ENCODE measurements around the gene KRT3. TPM values are rescaled to one million over a fixed set of nuclear protein-coding genes. Genes with fewer than 3 reads are reported as not detected.

KRT3 gene
- total RNA-seq, 1 experiment from 2014 or later, result not detected

DNA sequence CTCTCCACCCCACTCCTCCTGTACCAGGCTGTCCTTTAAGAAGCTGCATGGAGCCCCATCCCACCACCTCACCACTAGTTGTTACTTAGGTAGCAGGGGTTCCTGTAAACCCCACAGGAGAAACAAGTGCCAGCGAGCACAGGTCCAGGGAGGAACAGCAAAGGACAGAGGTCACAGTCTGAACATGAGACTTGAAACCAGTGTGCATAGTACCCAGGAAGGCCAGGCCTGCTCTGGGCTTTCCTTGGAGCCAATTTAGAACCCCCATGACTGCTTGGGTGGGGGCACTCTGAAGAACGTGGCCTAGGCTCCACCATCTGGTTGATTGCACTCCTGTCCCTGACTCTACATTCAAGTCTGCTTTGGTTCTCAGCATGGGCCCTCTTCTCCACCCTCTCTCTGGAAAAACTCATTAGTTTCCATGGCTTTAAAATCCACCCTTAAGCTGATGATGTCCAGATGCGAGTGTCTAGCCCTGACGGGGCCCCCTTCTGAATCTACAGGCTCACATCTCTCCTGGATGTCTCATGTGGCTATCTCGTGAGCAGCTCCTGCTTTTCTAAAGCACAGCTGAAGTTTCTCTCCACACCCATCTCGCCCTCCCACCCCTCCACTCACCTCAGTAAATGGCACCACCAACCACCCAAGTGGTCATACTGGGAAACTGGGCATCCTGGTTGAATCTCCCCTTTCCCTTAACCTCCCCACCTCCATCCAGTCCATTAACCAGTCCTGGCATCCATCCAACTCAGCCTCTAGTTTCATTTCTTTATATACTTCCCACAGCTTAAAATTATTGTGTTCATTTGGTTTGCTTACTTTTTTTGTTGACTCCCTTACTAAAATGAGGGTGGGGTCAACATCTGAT is 8.4 kb downstream of the KRT3 start:
- ChIA-PET POLR2A (interaction anchor here (1.0 kb wide), 1 partner anchor 218 kb away, joined by 3 read pairs; the partner anchor contains the start of gene EIF4B), CTCF (interaction anchor here (1.0 to 5.8 kb wide), 4 partner anchors 83 to 193 kb away, joined by 3 to 25 read pairs (median 4); no protein-coding TSS in a partner anchor)
- Mint-ChIP-seq H3K27ac (no peak overlapping the region), H3K4me3 (no peak overlapping the region), H3K36me3 (no peaks in the 10 kb centered on the region), H3K4me1 (peaks cover 7% of the 10 kb centered on the region), H3K9me3 (peaks cover 7% of the 10 kb centered on the region), H3K27me3 (ENCODE audit: low read depth) (peaks cover 14% of the 10 kb centered on the region)
- no peak for DNase-seq (ENCODE audit: low spot score)
- TF ChIP-seq CBFB (CRISPR knock-in tag; IDR thresholded peaks at IDR 0.05; ENCODE audit: low read depth) (no peak), FOXJ3 (CRISPR knock-in tag; IDR thresholded peaks at IDR 0.05; ENCODE audit: borderline replicate concordance) (no peak), IRF1 (CRISPR knock-in tag; IDR thresholded peaks at IDR 0.05) (no peak), FOXP1 (CRISPR knock-in tag; IDR thresholded peaks at IDR 0.05; ENCODE audit: borderline replicate concordance) (no peak), AR (CRISPR knock-in tag; IDR thresholded peaks at IDR 0.05) (no peak), TEAD4 (CRISPR knock-in tag; IDR thresholded peaks at IDR 0.05) (no peak), AFF4 (CRISPR knock-in tag; IDR thresholded peaks at IDR 0.05; ENCODE audit: borderline replicate concordance) (no peak), ZNF416 (CRISPR knock-in tag; IDR thresholded peaks at IDR 0.05) (no peak), FOXK1 (CRISPR knock-in tag; IDR thresholded peaks at IDR 0.05) (no peak), PRRX2 (CRISPR knock-in tag; IDR thresholded peaks at IDR 0.05) (no peak), NR3C1 (CRISPR knock-in tag; conservative IDR thresholded peaks at IDR 0.05; ENCODE audit: low read depth) (no peak), JAZF1 (CRISPR knock-in tag; IDR thresholded peaks at IDR 0.05) (no peak)
- TF ChIP-seq, protein P1, sequence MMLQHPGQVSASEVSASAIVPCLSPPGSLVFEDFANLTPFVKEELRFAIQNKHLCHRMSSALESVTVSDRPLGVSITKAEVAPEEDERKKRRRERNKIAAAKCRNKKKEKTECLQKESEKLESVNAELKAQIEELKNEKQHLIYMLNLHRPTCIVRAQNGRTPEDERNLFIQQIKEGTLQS (CRISPR knock-in tag; conservative IDR thresholded peaks at IDR 0.05), result no peak
- TF ChIP-seq, protein P2, sequence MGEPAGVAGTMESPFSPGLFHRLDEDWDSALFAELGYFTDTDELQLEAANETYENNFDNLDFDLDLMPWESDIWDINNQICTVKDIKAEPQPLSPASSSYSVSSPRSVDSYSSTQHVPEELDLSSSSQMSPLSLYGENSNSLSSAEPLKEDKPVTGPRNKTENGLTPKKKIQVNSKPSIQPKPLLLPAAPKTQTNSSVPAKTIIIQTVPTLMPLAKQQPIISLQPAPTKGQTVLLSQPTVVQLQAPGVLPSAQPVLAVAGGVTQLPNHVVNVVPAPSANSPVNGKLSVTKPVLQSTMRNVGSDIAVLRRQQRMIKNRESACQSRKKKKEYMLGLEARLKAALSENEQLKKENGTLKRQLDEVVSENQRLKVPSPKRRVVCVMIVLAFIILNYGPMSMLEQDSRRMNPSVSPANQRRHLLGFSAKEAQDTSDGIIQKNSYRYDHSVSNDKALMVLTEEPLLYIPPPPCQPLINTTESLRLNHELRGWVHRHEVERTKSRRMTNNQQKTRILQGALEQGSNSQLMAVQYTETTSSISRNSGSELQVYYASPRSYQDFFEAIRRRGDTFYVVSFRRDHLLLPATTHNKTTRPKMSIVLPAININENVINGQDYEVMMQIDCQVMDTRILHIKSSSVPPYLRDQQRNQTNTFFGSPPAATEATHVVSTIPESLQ (CRISPR knock-in tag; IDR thresholded peaks at IDR 0.05), result no peak
- TF ChIP-seq, protein P3, sequence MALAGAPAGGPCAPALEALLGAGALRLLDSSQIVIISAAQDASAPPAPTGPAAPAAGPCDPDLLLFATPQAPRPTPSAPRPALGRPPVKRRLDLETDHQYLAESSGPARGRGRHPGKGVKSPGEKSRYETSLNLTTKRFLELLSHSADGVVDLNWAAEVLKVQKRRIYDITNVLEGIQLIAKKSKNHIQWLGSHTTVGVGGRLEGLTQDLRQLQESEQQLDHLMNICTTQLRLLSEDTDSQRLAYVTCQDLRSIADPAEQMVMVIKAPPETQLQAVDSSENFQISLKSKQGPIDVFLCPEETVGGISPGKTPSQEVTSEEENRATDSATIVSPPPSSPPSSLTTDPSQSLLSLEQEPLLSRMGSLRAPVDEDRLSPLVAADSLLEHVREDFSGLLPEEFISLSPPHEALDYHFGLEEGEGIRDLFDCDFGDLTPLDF (CRISPR knock-in tag; IDR thresholded peaks at IDR 0.05), result no peak
- TF ChIP-seq, protein P4, sequence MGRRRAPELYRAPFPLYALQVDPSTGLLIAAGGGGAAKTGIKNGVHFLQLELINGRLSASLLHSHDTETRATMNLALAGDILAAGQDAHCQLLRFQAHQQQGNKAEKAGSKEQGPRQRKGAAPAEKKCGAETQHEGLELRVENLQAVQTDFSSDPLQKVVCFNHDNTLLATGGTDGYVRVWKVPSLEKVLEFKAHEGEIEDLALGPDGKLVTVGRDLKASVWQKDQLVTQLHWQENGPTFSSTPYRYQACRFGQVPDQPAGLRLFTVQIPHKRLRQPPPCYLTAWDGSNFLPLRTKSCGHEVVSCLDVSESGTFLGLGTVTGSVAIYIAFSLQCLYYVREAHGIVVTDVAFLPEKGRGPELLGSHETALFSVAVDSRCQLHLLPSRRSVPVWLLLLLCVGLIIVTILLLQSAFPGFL (CRISPR knock-in tag; IDR thresholded peaks at IDR 0.05; ENCODE audit: borderline replicate concordance), result no peak
- TF ChIP-seq, protein P5, sequence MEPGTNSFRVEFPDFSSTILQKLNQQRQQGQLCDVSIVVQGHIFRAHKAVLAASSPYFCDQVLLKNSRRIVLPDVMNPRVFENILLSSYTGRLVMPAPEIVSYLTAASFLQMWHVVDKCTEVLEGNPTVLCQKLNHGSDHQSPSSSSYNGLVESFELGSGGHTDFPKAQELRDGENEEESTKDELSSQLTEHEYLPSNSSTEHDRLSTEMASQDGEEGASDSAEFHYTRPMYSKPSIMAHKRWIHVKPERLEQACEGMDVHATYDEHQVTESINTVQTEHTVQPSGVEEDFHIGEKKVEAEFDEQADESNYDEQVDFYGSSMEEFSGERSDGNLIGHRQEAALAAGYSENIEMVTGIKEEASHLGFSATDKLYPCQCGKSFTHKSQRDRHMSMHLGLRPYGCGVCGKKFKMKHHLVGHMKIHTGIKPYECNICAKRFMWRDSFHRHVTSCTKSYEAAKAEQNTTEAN (CRISPR knock-in tag; IDR thresholded peaks at IDR 0.05), result no peak
- TF ChIP-seq, protein P6, sequence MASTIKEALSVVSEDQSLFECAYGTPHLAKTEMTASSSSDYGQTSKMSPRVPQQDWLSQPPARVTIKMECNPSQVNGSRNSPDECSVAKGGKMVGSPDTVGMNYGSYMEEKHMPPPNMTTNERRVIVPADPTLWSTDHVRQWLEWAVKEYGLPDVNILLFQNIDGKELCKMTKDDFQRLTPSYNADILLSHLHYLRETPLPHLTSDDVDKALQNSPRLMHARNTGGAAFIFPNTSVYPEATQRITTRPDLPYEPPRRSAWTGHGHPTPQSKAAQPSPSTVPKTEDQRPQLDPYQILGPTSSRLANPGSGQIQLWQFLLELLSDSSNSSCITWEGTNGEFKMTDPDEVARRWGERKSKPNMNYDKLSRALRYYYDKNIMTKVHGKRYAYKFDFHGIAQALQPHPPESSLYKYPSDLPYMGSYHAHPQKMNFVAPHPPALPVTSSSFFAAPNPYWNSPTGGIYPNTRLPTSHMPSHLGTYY (CRISPR knock-in tag; IDR thresholded peaks at IDR 0.05), result no peak
- TF ChIP-seq, protein P7, sequence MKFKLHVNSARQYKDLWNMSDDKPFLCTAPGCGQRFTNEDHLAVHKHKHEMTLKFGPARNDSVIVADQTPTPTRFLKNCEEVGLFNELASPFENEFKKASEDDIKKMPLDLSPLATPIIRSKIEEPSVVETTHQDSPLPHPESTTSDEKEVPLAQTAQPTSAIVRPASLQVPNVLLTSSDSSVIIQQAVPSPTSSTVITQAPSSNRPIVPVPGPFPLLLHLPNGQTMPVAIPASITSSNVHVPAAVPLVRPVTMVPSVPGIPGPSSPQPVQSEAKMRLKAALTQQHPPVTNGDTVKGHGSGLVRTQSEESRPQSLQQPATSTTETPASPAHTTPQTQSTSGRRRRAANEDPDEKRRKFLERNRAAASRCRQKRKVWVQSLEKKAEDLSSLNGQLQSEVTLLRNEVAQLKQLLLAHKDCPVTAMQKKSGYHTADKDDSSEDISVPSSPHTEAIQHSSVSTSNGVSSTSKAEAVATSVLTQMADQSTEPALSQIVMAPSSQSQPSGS (CRISPR knock-in tag; IDR thresholded peaks at IDR 0.05; ENCODE audit: borderline replicate concordance, low read depth), result no peak
- ATAC-seq, result no peak

Measured in WTC11 (cell line).